Thoracic aorta (tissue), 2 donors: ENCODE measurements around the gene MYOM1. TPM values are rescaled to one million over a fixed set of nuclear protein-coding genes. Genes with fewer than 3 reads are reported as not detected.

Experiments
- ATAC-seq: fragments of 150-250 bp; one replicate; pipeline ENCODE4 v1.8.0; 2017; ENCODE audit warnings: low read depth; ENCODE audit not compliant: insufficient number of reproducible peaks, low FRiP score
- DNase-seq: peaks from one replicate; pipeline ENCODE4 v3.0.0-alpha.2; 2020; ENCODE audit warnings: low spot score
- H3K27ac ChIP-seq, 2 donors: fragments of 200-600 bp; sonication (generic); 1 replicate in 1 of 2; 2 replicates in 1 of 2; pipeline ENCODE4 v1.5.1; 2016; ENCODE audit warnings: mild to moderate bottlenecking in 2 of 2, moderate library complexity in 2 of 2
- H3K27me3 ChIP-seq: fragments of 200-600 bp; sonication (generic); replicated peaks from 2 replicates; pipeline ENCODE4 v1.6.0; 2016; ENCODE audit warnings: mild to moderate bottlenecking; ENCODE audit not compliant: insufficient read depth
- H3K36me3 ChIP-seq: fragments of 200-600 bp; sonication (generic); one replicate; pipeline ENCODE4 v1.5.1; 2016
- H3K4me1 ChIP-seq, 2 donors: fragments of 200-600 bp; sonication (generic); 1 replicate in 1 of 2; 2 replicates in 1 of 2; pipeline versions ENCODE4 v1.5.1 to v1.6.0; 2016; ENCODE audit warnings: low read depth in 2 of 2, mild to moderate bottlenecking in 1 of 2; ENCODE audit not compliant: control insufficient read depth in 1 of 2
- H3K4me3 ChIP-seq: fragments of 200-600 bp; sonication (generic); 2 replicates; pipeline ENCODE4 v1.5.1; 2016; ENCODE audit warnings: mild to moderate bottlenecking
- H3K9me3 ChIP-seq: fragments of 200-600 bp; sonication (generic); 2 replicates; pipeline ENCODE4 v1.5.1; 2016
- CTCF ChIP-seq: fragments of 200-600 bp; sonication (generic); IDR thresholded peaks from one replicate; pipeline ENCODE4 v1.5.1; 2019; ENCODE audit warnings: antibody characterized with exemption
- total RNA-seq, 2 donors: library from RNA; depleted of rRNA; stranded (reverse); fragments of >200 nt; gene quantifications; one replicate each; pipeline versions ENCODE4 v1.1.0 to v1.2.3, GENCODE V29; 2016

MYOM1 gene
- total RNA-seq, 2 donors from 2014 or later, result 16.1 to 27.2 TPM

GRCh38 chr18:3245185-3245564 is 25.4 kb upstream of the MYOM1 start:
- Histone ChIP-seq H3K9me3 (no peaks in the 10 kb centered on the region), H3K4me1 (peaks cover 18 to 36% of the 10 kb centered on the region in 2 donors), H3K27ac (no peak overlapping the region), H3K27me3 (no peaks in the 10 kb centered on the region), H3K4me3 (peak overlapping the region; percentile 89), H3K36me3 (peaks cover 4% of the 10 kb centered on the region)
- TF ChIP-seq CTCF, result no peak
- ATAC-seq, result no peak
- DNase-seq, result no peak

- H3K4me1 ChIP-seq, result peaks cover 5 to 10% of the 10 kb centered on the region in 2 donors
- no peak for DNase-seq
- H3K27ac ChIP-seq, result no peak overlapping the region
- no peak for ATAC-seq
- H3K9me3 ChIP-seq, result no peaks in the 10 kb centered on the region
- H3K36me3 ChIP-seq, result no peaks in the 10 kb centered on the region
- H3K4me3 ChIP-seq, result no peak overlapping the region
- no peaks in the 10 kb centered on the region for H3K27me3 ChIP-seq
- no peak for TF ChIP-seq CTCF
Measured at GRCh38 chr18:3238742-3239141, 19.0 kb upstream of the MYOM1 start.

GRCh38 chr18:3236470-3236869 is 16.7 kb upstream of the MYOM1 start:
- TF ChIP-seq CTCF, result no peak
- no peak for DNase-seq
- H3K27me3 ChIP-seq, result no peaks in the 10 kb centered on the region
- H3K36me3 ChIP-seq, result no peaks in the 10 kb centered on the region
- no peak overlapping the region for H3K4me3 ChIP-seq
- H3K4me1 ChIP-seq, result peaks cover 0 to 7% of the 10 kb centered on the region in 2 donors
- H3K9me3 ChIP-seq, result no peaks in the 10 kb centered on the region
- ATAC-seq, result no peak
- no peak overlapping the region for H3K27ac ChIP-seq

- no peaks in the 10 kb centered on the region for H3K9me3 ChIP-seq
- no peak for TF ChIP-seq CTCF
- ATAC-seq, result no peak
Measured at GRCh38 chr18:3235846-3236245, 16.1 kb upstream of the MYOM1 start.

GRCh38 chr18:3234457-3234856 is 14.7 kb upstream of the MYOM1 start:
- peaks cover 0 to 7% of the 10 kb centered on the region in 2 donors for H3K4me1 ChIP-seq
- no peak overlapping the region for H3K4me3 ChIP-seq
- no peaks in the 10 kb centered on the region for H3K27me3 ChIP-seq
- ATAC-seq (no peak), DNase-seq (no peak)
- H3K27ac ChIP-seq, result no peak overlapping the region
- no peak for TF ChIP-seq CTCF
- H3K36me3 ChIP-seq, result no peaks in the 10 kb centered on the region
- no peaks in the 10 kb centered on the region for H3K9me3 ChIP-seq

More at GRCh38 chr18:3235846-3236245, 16.1 kb upstream of the MYOM1 start:
- H3K27ac ChIP-seq, result no peak overlapping the region
- H3K36me3 ChIP-seq, result no peaks in the 10 kb centered on the region
- H3K4me3 ChIP-seq, result no peak overlapping the region
- DNase-seq, result no peak
- peaks cover 0 to 7% of the 10 kb centered on the region in 2 donors for H3K4me1 ChIP-seq
- H3K27me3 ChIP-seq, result no peaks in the 10 kb centered on the region
